ENCODE data around the gene ARIH1. TPM values are rescaled to one million over a fixed set of nuclear protein-coding genes. Genes with fewer than 3 reads are reported as not detected.

Gene ARIH1
- total and polyA plus RNA-seq, 2 of the 8 experiments (the other 6 are each of a cell fraction or from before 2014, with no cell fraction given), result 32.7 to 179 TPM

- no peak for TF ChIP-seq USF2 (IDR thresholded peaks at IDR 0.05; ENCODE audit: low read length)
- no peak for TF ChIP-seq KDM4A (IDR thresholded peaks at IDR 0.05; ENCODE audit: low read depth, low read length, severe bottlenecking)
- no peak for TF ChIP-seq RFX5 (IDR thresholded peaks at IDR 0.05; ENCODE audit: borderline replicate concordance, low read depth, low read length)
- TF ChIP-seq ATF3 (IDR thresholded peaks at IDR 0.05; ENCODE audit: insufficient read depth, low read depth, low read length), result no peak
- no peak for TF ChIP-seq PHF8 (conservative IDR thresholded peaks at IDR 0.05; ENCODE audit: low read depth, low read length)
- no peak for TF ChIP-seq CBX8 (IDR thresholded peaks at IDR 0.05; ENCODE audit: borderline replicate concordance, low read depth, low read length)
These were observed 8.1 kb downstream of the ARIH1 start (continued) for GRCh38 chr15:72482275-72482674.
